Esophagus squamous epithelium (tissue), 5 donors: ENCODE data around the gene ARSA. TPM values are rescaled to one million over a fixed set of nuclear protein-coding genes. Genes with fewer than 3 reads are reported as not detected.

ENCODE experiments used
- DNase-seq: peaks from one replicate; lab custom pipeline; 2025; lab: John Stamatoyannopoulos, UW
- H3K27ac ChIP-seq, 4 donors: fragments of 200-600 bp; sonication (generic); one replicate each; pipeline ENCODE4 v1.5.1; 2016 to 2019; ENCODE audit warnings: mild to moderate bottlenecking in 1 of 4
- H3K27me3 ChIP-seq, 4 donors: fragments of 200-600 bp; sonication (generic); 1 replicate in 3 of 4; 2 replicates in 1 of 4; pipeline versions ENCODE4 v1.5.1 to v1.6.0; 2017 to 2021; ENCODE audit warnings: antibody characterized with exemption in 1 of 4
- H3K36me3 ChIP-seq, 3 donors: fragments of 200-600 bp; sonication (generic); one replicate each; pipeline ENCODE4 v1.5.1; 2016 to 2019
- H3K4me1 ChIP-seq, 3 donors: fragments of 200-600 bp; sonication (generic); one replicate each; pipeline ENCODE4 v1.5.1; 2017 to 2019
- H3K4me3 ChIP-seq, 4 donors: fragments of 200-600 bp; sonication (generic); 1 replicate in 3 of 4; 2 replicates in 1 of 4; pipeline ENCODE4 v1.5.1; 2016 to 2019; ENCODE audit warnings: mild to moderate bottlenecking in 2 of 4, moderate library complexity in 1 of 4
- H3K9me3 ChIP-seq, 3 donors: fragments of 200-600 bp; sonication (generic); one replicate each; pipeline ENCODE4 v1.5.1; 2016 to 2019
- CTCF ChIP-seq, 6 experiments: fragments of 450-650 bp in 4 of 6; fragments of 200-600 bp in 2 of 6; sonication (generic) in 2 of 6; IDR thresholded peaks; one replicate each; pipeline ENCODE4 v1.5.1; 2016 to 2019; ENCODE audit warnings: antibody characterized with exemption in 6 of 6, mild to moderate bottlenecking in 4 of 6, moderate library complexity in 4 of 6
- POLR2A ChIP-seq, 4 donors: fragments of 450-650 bp; IDR thresholded peaks; one replicate each; pipeline ENCODE4 v1.6.1; 2017; ENCODE audit warnings: antibody characterized with exemption in 4 of 4, mild to moderate bottlenecking in 4 of 4, moderate library complexity in 3 of 4
- WGBS, 2 donors: methylation state at CpG; one replicate each; pipeline ENCODE4 v1.1.5; 2018; 5-methylcytosine and 5-hydroxymethylcytosine counted together
- intact Hi-C: fragments of 100-400 bp; cut with DNase I; formaldehyde crosslinking; loops from one replicate; pipeline ENCODE4 v1.15.0; 2022
- total RNA-seq, 4 donors: library from RNA; depleted of rRNA; stranded (reverse); fragments of >200 nt; gene quantifications; one replicate each; pipeline ENCODE4 v1.1.0, GENCODE V29; 2016
- donor health status: DM: yes; HTN: yes; CAD: no.

Gene ARSA
- total RNA-seq, 4 donors from 2014 or later = 18.7 to 47.0 (median 28.6) TPM

GRCh38 chr22:50605002-50605612 lies 22.8 kb downstream of the ARSA start:
- WGBS, 2 donors = 88% methylated on average over 2 of the region's 23 CpGs; no CpG with 5 or more reads in 1 of the 2 donors
- no peak for DNase-seq

GRCh38 chr22:50604256-50605001 lies 23.5 kb downstream of the ARSA start:
- H3K36me3 ChIP-seq = no peaks in the 10 kb centered on the region
- 75 to 84% methylated on average over 31 to 37 of the region's 103 CpGs for whole genome bisulfite sequencing, 2 donors
- H3K4me3 ChIP-seq = no peak overlapping the region
- no peak for DNase-seq
- TF ChIP-seq CTCF (IDR thresholded peaks at IDR 0.05) (no peak), POLR2A (IDR thresholded peaks at IDR 0.05) (no peak)
- H3K9me3 ChIP-seq = no peaks in the 10 kb centered on the region
- H3K27me3 ChIP-seq = peaks cover 0 to 88% (median 2%) of the 10 kb centered on the region in 4 donors
- H3K27ac ChIP-seq = no peak overlapping the region
- intact Hi-C loops = no loop called here
- H3K4me1 ChIP-seq = peaks cover 0 to 22% (median 13%) of the 10 kb centered on the region in 3 donors

More at GRCh38 chr22:50605002-50605612, 22.8 kb downstream of the ARSA start:
- Histone ChIP-seq H3K27ac (no peak overlapping the region), H3K4me1 (peaks cover 0 to 16% (median 12%) of the 10 kb centered on the region in 3 donors), H3K27me3 (peaks cover 0 to 88% (median 2%) of the 10 kb centered on the region in 4 donors), H3K9me3 (no peaks in the 10 kb centered on the region), H3K36me3 (no peaks in the 10 kb centered on the region), H3K4me3 (no peak overlapping the region)
- TF ChIP-seq POLR2A (IDR thresholded peaks at IDR 0.05) (no peak), CTCF (IDR thresholded peaks at IDR 0.05) (no peak)
- intact Hi-C loops = no loop called here

GRCh38 chr22:50603511-50604255 lies 24.3 kb downstream of the ARSA start:
- H3K36me3 ChIP-seq = no peaks in the 10 kb centered on the region
- H3K27me3 ChIP-seq = peaks cover 0 to 95% (median 2%) of the 10 kb centered on the region in 4 donors
- intact Hi-C loops = no loop called here
- no peak for DNase-seq
- WGBS, 2 donors = no CpG with 5 or more reads among the region's 70 CpGs
- H3K4me3 ChIP-seq = no peak overlapping the region
- no peak overlapping the region for H3K27ac ChIP-seq
- no peaks in the 10 kb centered on the region for H3K9me3 ChIP-seq
- no peak for TF ChIP-seq POLR2A (IDR thresholded peaks at IDR 0.05)
- no peak for TF ChIP-seq CTCF (IDR thresholded peaks at IDR 0.05)
- H3K4me1 ChIP-seq = peaks cover 0 to 22% (median 13%) of the 10 kb centered on the region in 3 donors

- Histone ChIP-seq H3K4me1 (peaks cover 0 to 22% (median 13%) of the 10 kb centered on the region in 3 donors), H3K36me3 (no peaks in the 10 kb centered on the region), H3K4me3 (no peak overlapping the region), H3K27ac (no peak overlapping the region), H3K27me3 (peaks cover 0 to 93% (median 2%) of the 10 kb centered on the region in 4 donors), H3K9me3 (no peaks in the 10 kb centered on the region)
- DNase-seq = no peak
- intact Hi-C loops = no loop called here
- TF ChIP-seq POLR2A (IDR thresholded peaks at IDR 0.05) (no peak), CTCF (IDR thresholded peaks at IDR 0.05) (no peak)
- WGBS, 2 donors = 25 to 29% methylated on average over 2 of the region's 2 CpGs
Measured at GRCh38 chr22:50602338-50602700, 25.6 kb downstream of the ARSA start.
